ENCODE measurements around the gene NPHP4.

GRCh38 chr1:5998906-5999301, 6.7 kb upstream of the NPHP4 start:
- TF ChIP-seq PATZ1 (CRISPR knock-in tag; IDR thresholded peaks at IDR 0.05; ENCODE audit: borderline replicate concordance) (no peak), POU6F1 (CRISPR knock-in tag; IDR thresholded peaks at IDR 0.05; ENCODE audit: borderline replicate concordance, low read depth) (no peak), ARNTL (CRISPR knock-in tag; IDR thresholded peaks at IDR 0.05; ENCODE audit: borderline replicate concordance, low read depth) (no peak), ZFP30 (CRISPR knock-in tag; IDR thresholded peaks at IDR 0.05) (no peak), ZFP3 (CRISPR knock-in tag; IDR thresholded peaks at IDR 0.05) (no peak), CREB5 (CRISPR knock-in tag; IDR thresholded peaks at IDR 0.05; ENCODE audit: low read depth) (no peak), ZNF565 (CRISPR knock-in tag; conservative IDR thresholded peaks at IDR 0.05; ENCODE audit: low read depth) (no peak), PPARA (CRISPR knock-in tag; IDR thresholded peaks at IDR 0.05; ENCODE audit: borderline replicate concordance) (no peak), CSRNP3 (CRISPR knock-in tag; IDR thresholded peaks at IDR 0.05) (no peak), ISL1 (CRISPR knock-in tag; IDR thresholded peaks at IDR 0.05) (no peak), ZNF8 (CRISPR knock-in tag; IDR thresholded peaks at IDR 0.05) (no peak), RARB (CRISPR knock-in tag; IDR thresholded peaks at IDR 0.05) (no peak)
